Parathyroid adenoma (tissue), 2 donors: ENCODE measurements around the gene DRICH1.
A peak's percentile ranks its signal among the peaks of the same experiment; 100 is the strongest.
"Not testable (repeated sequence)": the region's sequence is repeated elsewhere in the genome, so short reads cannot be mapped to it uniquely, and the experiment has no call there.

Source experiments
- H2AFZ ChIP-seq: fragments of 300-600 bp; sonication (generic); one replicate; pipeline ENCODE4 v1.7.0; 2017; ENCODE audit warnings: antibody characterized with exemption, mild to moderate bottlenecking
- H3K27ac ChIP-seq: fragments of 300-600 bp; sonication (generic); one replicate; pipeline ENCODE4 v1.7.0; 2017
- H3K27me3 ChIP-seq: fragments of 300-600 bp; sonication (generic); one replicate; pipeline ENCODE4 v1.7.0; 2017; ENCODE audit warnings: low read length; ENCODE audit not compliant: control insufficient read depth, insufficient read depth
- H3K36me3 ChIP-seq: fragments of 300-600 bp; sonication (generic); one replicate; pipeline ENCODE4 v1.7.0; 2017; ENCODE audit warnings: low read length; ENCODE audit not compliant: control insufficient read depth, insufficient read depth
- H3K4me1 ChIP-seq: fragments of 300-600 bp; sonication (generic); one replicate; pipeline ENCODE4 v1.7.0; 2017; ENCODE audit warnings: control low read depth
- H3K4me2 ChIP-seq: fragments of 300-600 bp; sonication (generic); one replicate; pipeline ENCODE4 v1.7.0; 2017; ENCODE audit warnings: low read length
- H3K4me3 ChIP-seq: fragments of 300-600 bp; sonication (generic); one replicate; pipeline ENCODE4 v1.7.0; 2017; ENCODE audit warnings: low read depth, low read length
- H3K79me2 ChIP-seq: fragments of 300-600 bp; sonication (generic); one replicate; pipeline ENCODE4 v1.7.0; 2017; ENCODE audit warnings: control low read depth
- H3K9ac ChIP-seq: fragments of 300-600 bp; sonication (generic); one replicate; pipeline ENCODE4 v1.7.0; 2017; ENCODE audit warnings: mild to moderate bottlenecking
- H3K9me3 ChIP-seq: fragments of 300-600 bp; sonication (generic); one replicate; pipeline ENCODE4 v1.7.0; 2017; ENCODE audit warnings: low read length; ENCODE audit not compliant: control insufficient read depth
- CTCF ChIP-seq: fragments of 300-600 bp; sonication (generic); IDR thresholded peaks from one replicate; pipeline ENCODE4 v1.7.0; 2017; ENCODE audit warnings: antibody characterized with exemption, mild to moderate bottlenecking
- donor health status: primary hyperparathyroidism.

Gene DRICH1

GRCh38 chr22:23638611-23639010 lies 6.5 kb upstream of the DRICH1 start:
- Histone ChIP-seq H3K27me3 (no peaks in the 10 kb centered on the region), H3K79me2 (no peaks in the 10 kb centered on the region), H3K4me2 (no peak overlapping the region), H3K27ac (no peak overlapping the region), H3K4me1 (peaks cover 4% of the 10 kb centered on the region), H2AFZ (no peak overlapping the region), H3K9me3 (no peaks in the 10 kb centered on the region), H3K36me3 (no peaks in the 10 kb centered on the region), H3K9ac (no peak overlapping the region), H3K4me3 (no peak overlapping the region)
- TF ChIP-seq CTCF: no peak

- H3K4me2 ChIP-seq, H3K27ac ChIP-seq: not testable (repeated sequence)
Measured at GRCh38 chr22:23635291-23635690, 3.2 kb upstream of the DRICH1 start.

GRCh38 chr22:23628056-23628743 lies 3.9 kb downstream of the DRICH1 start:
- H3K27ac ChIP-seq, H3K9ac ChIP-seq, H3K9me3 ChIP-seq, H3K27me3 ChIP-seq, H3K36me3 ChIP-seq, H2AFZ ChIP-seq, H3K4me1 ChIP-seq, H3K4me2 ChIP-seq, H3K79me2 ChIP-seq, H3K4me3 ChIP-seq: not testable (repeated sequence)

More at GRCh38 chr22:23635291-23635690, 3.2 kb upstream of the DRICH1 start:
- H3K27me3 ChIP-seq, H3K36me3 ChIP-seq, H3K4me1 ChIP-seq, H2AFZ ChIP-seq, H3K9ac ChIP-seq, H3K79me2 ChIP-seq, H3K9me3 ChIP-seq, H3K4me3 ChIP-seq: not testable (repeated sequence)

GRCh38 chr22:23627401-23628055 lies 4.6 kb downstream of the DRICH1 start:
- H3K4me1 ChIP-seq, H3K27ac ChIP-seq, H3K79me2 ChIP-seq, H3K4me3 ChIP-seq, H3K36me3 ChIP-seq, H3K9ac ChIP-seq, H3K4me2 ChIP-seq, H2AFZ ChIP-seq, H3K9me3 ChIP-seq, H3K27me3 ChIP-seq: not testable (repeated sequence)
- TF ChIP-seq CTCF: peak; percentile 20

- H3K36me3 ChIP-seq: no peaks in the 10 kb centered on the region
- no peaks in the 10 kb centered on the region for H3K27me3 ChIP-seq
- H2AFZ ChIP-seq: no peak overlapping the region
- H3K4me1 ChIP-seq: no peaks in the 10 kb centered on the region
- H3K9me3 ChIP-seq: no peaks in the 10 kb centered on the region
- H3K4me2 ChIP-seq: no peak overlapping the region
- no peak overlapping the region for H3K27ac ChIP-seq
- no peak overlapping the region for H3K9ac ChIP-seq
- H3K4me3 ChIP-seq: no peak overlapping the region
- TF ChIP-seq CTCF: no peak
- H3K79me2 ChIP-seq: no peaks in the 10 kb centered on the region
Measured at GRCh38 chr22:23626286-23626975, 5.7 kb downstream of the DRICH1 start.
